K562 (cell line): ENCODE results near the gene HSPA1B. TPM values are rescaled to one million over a fixed set of nuclear protein-coding genes. Genes with fewer than 3 reads are reported as not detected.

Experiments
- CHD1 ChIP-seq: fragments of 200-600 bp; sonication (generic); IDR thresholded peaks from one replicate; pipeline ENCODE4 v1.6.1; 2012; ENCODE audit warnings: mild to moderate bottlenecking, moderate library complexity, low read length, inconsistent platforms
- CLOCK ChIP-seq: fragments of 250-450 bp; sonication (Bioruptor Pico); IDR thresholded peaks from 2 replicates; pipeline ENCODE4 v1.4.0; 2020; ENCODE audit warnings: mild to moderate bottlenecking, moderate library complexity, borderline replicate concordance
- CREB5 ChIP-seq: fragments of 250-450 bp; sonication (Bioruptor Pico); IDR thresholded peaks from 2 replicates; pipeline ENCODE4 v1.5.0; 2020; ENCODE audit warnings: mild to moderate bottlenecking
- CREBBP ChIP-seq: IDR thresholded peaks from one replicate; pipeline ENCODE4 v1.6.1; 2012; ENCODE audit warnings: low read depth, mild to moderate bottlenecking, control low read depth, inconsistent platforms, low read length
- MED1 ChIP-seq: sonication (generic); formaldehyde crosslinking; IDR thresholded peaks from 2 replicates; pipeline ENCODE4 v1.8.1; 2023; ENCODE audit warnings: missing genetic modification reagents, borderline replicate concordance
- MTA2 ChIP-seq: fragments of 450-650 bp; IDR thresholded peaks from 2 replicates; pipeline ENCODE4 v1.6.1; 2016; ENCODE audit warnings: low read depth
- NFIX ChIP-seq: fragments of 250-450 bp; sonication (Bioruptor Pico); IDR thresholded peaks from 2 replicates; pipeline ENCODE4 v1.4.0; 2020; ENCODE audit warnings: low read depth, mild to moderate bottlenecking, moderate library complexity
- NR2F6 ChIP-seq: fragments of 450-650 bp; formaldehyde crosslinking; IDR thresholded peaks from 2 replicates; pipeline ENCODE4 v1.4.0; 2020; ENCODE audit warnings: mild to moderate bottlenecking
- SIX5 ChIP-seq, 2 experiments: IDR thresholded peaks; 2 replicates each; pipeline ENCODE4 v1.6.1; 2011; ENCODE audit warnings: low read length in 2 of 2, borderline replicate concordance in 1 of 2, low read depth in 1 of 2, mild to moderate bottlenecking in 1 of 2, moderate library complexity in 1 of 2; ENCODE audit not compliant: insufficient read depth in 1 of 2
- SMARCE1 ChIP-seq: fragments of 450-650 bp; IDR thresholded peaks from 2 replicates; pipeline ENCODE4 v1.7.1; 2016; ENCODE audit warnings: mild to moderate bottlenecking
- THRA ChIP-seq: fragments of 450-650 bp; IDR thresholded peaks from 2 replicates; pipeline ENCODE4 v1.6.1; 2017; ENCODE audit warnings: mild to moderate bottlenecking, moderate library complexity
- TRIM25 ChIP-seq: fragments of 450-650 bp; IDR thresholded peaks from 2 replicates; pipeline ENCODE4 v1.7.0; 2016; ENCODE audit warnings: borderline replicate concordance
- YBX1 ChIP-seq: fragments of 450-650 bp; IDR thresholded peaks from 2 replicates; pipeline ENCODE4 v1.7.1; 2016; ENCODE audit warnings: mild to moderate bottlenecking
- ZHX1 ChIP-seq: fragments of 150-350 bp; conservative IDR thresholded peaks from 2 replicates; pipeline ENCODE4 v1.6.1; 2014; ENCODE audit warnings: low read length
- ZNF165 ChIP-seq: fragments of 250-450 bp; sonication (Bioruptor Pico); IDR thresholded peaks from 2 replicates; pipeline ENCODE4 v1.4.0; 2020; ENCODE audit warnings: borderline replicate concordance
- ZSCAN29 ChIP-seq: fragments of 450-650 bp; IDR thresholded peaks from 2 replicates; pipeline ENCODE4 v1.6.1; 2017
- ZZZ3 ChIP-seq: fragments of 450-650 bp; IDR thresholded peaks from 2 replicates; pipeline ENCODE4 v1.6.1; 2016; ENCODE audit warnings: antibody characterized with exemption, mild to moderate bottlenecking, moderate library complexity
- polyA plus RNA-seq, 8 experiments: library from polyadenylated mRNA; depleted of rRNA in 4 of 8; stranded (reverse) in 5 of 8; unstranded in 3 of 8; fragments of >200 nt; fragmentation: Nextera tagmentation in 2 of 8; fragmentation: Illumina TruSeq in 1 of 8; extraction: Ambion mirVana in 2 of 8; extraction: Trizol in 1 of 8; gene quantifications; 2 replicates each; pipeline versions ENCODE4 v1.2.1 to v1.2.3, GENCODE V29; 2011 to 2014; ENCODE audit warnings: inconsistent platforms in 1 of 8, missing spikeins in 1 of 8
- total RNA-seq, 7 experiments: library from RNA; depleted of rRNA in 6 of 7; stranded (reverse); fragments of >200 nt in 6 of 7; fragmentation: Illumina TruSeq in 2 of 7; extraction: Trizol in 2 of 7; gene quantifications; 2 replicates each; pipeline versions ENCODE4 v1.2.1 to v1.2.3, GENCODE V29; 2011 to 2021; ENCODE audit warnings: low replicate concordance in 1 of 7

The HSPA1B gene
- total and polyA plus RNA-seq, 9 of the 15 experiments (the other 6 are each of a cell fraction or from before 2014, with no cell fraction given), result 0.27 to 227 (median 51.2) TPM

GRCh38 chr6:31829633-31830283 lies 2.2 kb downstream of the HSPA1B start (continued):
- TF ChIP-seq TRIM25 (no peak), SMARCE1 (no peak), NFIX (CRISPR knock-in tag) (no peak), CREBBP (no peak), CLOCK (CRISPR knock-in tag) (no peak), ZZZ3 (no peak), SIX5 (IDR thresholded peaks at IDR 0.05; ENCODE audit: borderline replicate concordance in 1 of 2, insufficient read depth in 1 of 2, low read depth in 1 of 2, low read length in 2 of 2) (no peak), MED1 (CRISPR knock-in tag) (no peak), CREB5 (CRISPR knock-in tag) (no peak), ZNF165 (CRISPR knock-in tag) (0 out of 2 replicates have a peak, but pooled peaks have one; percentile 68), YBX1 (no peak), NR2F6 (CRISPR knock-in tag) (peak; percentile 95), ZHX1 (no peak), CHD1 (no peak), ZSCAN29 (no peak), THRA (no peak), MTA2 (no peak)
